GM21423 (cell line): ENCODE data around the gene PANK4.
A peak's percentile ranks its signal among the peaks of the same experiment; 100 is the strongest.

Experiments
- ATAC-seq: cut with Tn5 transposase; IDR thresholded peaks from one replicate; pipeline ENCODE4 v1.9.1; 2021; ENCODE audit warnings: mild to moderate bottlenecking, moderate library complexity; ENCODE audit not compliant: unreplicated experiment

The PANK4 gene

GRCh38 chr1:2546515-2547209, 20.3 kb upstream of the PANK4 start:
- ATAC-seq: peak; percentile 31

DNA sequence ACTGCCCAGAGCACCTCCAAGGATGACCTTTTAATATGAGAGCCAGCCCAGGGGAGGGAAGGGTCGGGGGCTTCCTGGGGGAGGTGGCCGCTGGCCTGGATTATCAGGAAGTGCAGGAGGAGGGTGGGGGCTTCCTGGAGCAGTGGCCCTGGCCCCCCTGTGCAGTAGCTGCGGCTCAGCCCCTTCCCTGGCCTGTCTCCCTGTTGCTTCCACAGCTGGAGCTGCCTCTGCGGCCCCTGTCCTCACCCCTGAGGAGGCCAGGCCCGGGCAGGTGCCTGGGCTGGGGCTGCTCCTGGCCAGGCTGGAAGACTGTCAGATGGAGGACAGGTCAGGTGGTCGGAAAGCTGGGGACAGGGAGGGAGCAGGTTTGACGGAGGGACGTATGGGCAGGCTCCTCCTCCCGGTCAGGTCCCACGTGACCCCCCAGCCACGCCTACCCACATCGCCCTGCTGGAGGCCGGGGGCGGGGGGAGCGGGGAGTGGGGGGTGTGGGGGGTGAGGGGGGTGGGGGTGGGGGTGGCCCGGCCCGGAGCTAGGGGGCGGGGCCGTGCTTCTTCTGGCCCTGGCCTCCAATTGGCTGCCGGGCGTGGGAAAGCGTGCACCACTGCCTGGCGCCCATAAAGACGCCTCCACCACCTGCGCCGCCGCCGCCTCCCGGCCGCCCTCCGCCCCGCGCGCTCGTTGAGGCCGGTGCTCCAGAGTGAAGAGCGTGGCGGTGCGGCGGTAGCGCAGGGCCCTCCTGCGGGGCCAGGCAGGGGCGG, 19.5 kb upstream of the PANK4 start:
- ATAC-seq: peak; percentile 39

DNA sequence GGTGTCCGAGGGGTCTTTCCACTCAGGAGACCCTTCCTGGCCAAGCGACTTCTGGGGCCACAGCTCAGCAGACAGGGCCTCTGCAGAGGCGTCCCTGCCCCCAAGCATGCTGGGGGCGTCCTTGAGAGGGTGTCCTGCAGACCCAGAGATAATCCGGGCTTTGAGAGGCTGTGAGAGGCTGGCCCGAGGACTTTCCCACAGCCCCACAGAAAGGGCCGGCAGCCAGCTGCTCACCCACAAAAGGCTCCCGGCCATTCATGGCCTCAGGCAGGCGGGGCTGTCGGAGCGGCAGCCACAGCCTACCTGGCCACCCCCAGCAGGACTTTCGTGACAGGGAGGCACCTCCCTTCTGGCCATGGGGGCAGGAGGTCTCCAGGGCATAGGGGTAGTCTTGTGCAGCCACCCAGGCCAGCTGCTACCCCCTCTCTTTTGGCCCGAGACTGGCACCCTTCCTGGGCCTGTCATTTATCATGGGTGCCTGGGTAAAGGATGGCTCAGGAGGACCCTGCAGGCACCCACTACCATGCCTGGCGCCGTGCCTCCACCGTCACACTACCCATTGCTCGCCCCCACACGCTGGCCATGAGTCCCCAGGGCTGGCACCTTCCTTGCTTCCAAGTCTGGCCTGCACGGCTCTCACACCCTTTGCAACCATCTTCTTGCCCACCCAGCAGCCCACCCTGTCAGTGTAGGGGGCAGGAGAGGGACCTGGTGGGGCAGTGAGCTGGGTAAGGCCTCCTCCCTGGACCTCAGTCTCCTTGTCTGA, 18.7 kb upstream of the PANK4 start:
- no peak for ATAC-seq

GRCh38 chr1:2544093-2544874, 17.9 kb upstream of the PANK4 start:
- no peak for ATAC-seq

GRCh38 chr1:2543543-2544092, 17.2 kb upstream of the PANK4 start:
- ATAC-seq: no peak

- ATAC-seq: no peak
Measured at GRCh38 chr1:2542246-2542915, 16.0 kb upstream of the PANK4 start.

- ATAC-seq: no peak
Measured at GRCh38 chr1:2541619-2542245, 15.3 kb upstream of the PANK4 start.

DNA sequence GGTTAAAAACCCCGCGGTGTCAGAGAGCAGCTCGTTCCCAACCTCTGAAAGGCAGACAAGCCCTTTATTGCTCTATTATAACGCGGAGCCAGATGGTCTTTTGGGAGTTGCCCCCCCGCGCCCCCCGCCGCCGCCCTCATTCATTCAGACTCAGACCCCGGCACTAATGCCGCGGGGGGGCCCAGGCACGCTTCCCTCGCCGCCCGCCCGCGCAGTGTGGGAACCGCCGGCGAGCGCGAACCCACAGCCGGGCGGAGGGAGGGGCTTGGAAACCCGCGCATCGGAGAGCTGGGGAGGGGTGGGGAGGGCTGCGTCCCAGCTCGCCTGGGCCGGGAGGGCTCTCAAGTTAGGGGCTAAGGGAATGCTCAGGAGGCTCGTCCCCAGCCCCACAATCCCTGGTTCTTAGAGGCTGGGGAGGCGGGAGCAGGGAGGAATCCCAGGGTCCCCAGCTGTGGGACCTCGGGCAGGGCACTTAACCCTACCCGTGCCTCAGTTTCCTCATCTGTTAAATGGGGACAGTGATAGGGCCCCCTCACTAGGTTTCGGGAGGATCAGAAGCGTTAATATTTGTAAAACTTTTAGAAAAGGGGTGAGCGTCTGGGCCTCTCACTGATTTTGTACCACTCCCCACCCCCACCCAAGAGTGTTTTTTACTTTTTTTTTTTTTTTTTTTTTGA, 14.6 kb upstream of the PANK4 start:
- ATAC-seq: no peak

- no peak for ATAC-seq
Measured at GRCh38 chr1:2539312-2539907, 13.0 kb upstream of the PANK4 start.

DNA sequence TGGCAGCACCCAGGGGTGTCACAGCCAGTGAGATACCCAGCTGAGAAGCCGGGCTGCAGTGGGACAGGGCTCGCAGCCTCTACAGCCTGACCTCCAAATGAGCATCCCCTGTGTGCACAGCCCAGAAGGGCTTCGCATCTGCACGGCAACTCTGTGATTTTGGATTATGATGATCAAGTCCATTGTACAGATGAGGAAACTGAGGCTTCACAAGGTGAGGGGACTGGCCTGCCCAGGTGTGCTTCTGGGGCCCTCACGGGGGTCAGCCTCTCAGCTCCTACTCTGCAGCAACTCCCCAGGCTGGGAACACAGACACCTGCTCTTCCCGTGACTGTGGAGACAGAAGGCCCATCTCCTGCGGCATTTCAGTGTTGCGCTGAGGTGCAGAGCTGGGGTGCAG, 12.5 kb upstream of the PANK4 start:
- ATAC-seq: no peak

DNA sequence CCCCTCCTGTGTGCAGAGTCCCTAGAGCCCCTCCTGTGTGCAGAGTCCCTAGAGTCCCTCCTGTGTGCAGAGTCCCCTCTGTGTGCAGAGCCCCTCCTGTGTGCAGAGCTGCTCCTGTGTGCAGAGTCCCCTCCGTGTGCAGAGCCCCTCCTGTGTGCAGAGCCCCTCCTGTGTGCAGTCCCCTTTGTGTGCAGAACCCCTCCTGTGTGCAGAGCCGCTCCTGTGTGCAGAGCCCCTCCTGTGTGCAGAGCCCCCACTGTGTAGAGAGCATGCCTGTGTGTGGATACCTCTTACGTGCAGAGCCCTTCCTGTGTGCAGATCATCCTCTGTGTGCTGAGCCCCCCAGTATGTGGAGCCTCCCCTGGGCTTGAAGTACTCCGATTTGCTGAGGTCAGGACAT, 12.0 kb upstream of the PANK4 start:
- ATAC-seq: no peak

- ATAC-seq: no peak
Measured at GRCh38 chr1:2537784-2538115, 11.4 kb upstream of the PANK4 start.

GRCh38 chr1:2535981-2536380, 9.6 kb upstream of the PANK4 start:
- no peak for ATAC-seq

GRCh38 chr1:2535455-2535854, 9.1 kb upstream of the PANK4 start:
- ATAC-seq: no peak

DNA sequence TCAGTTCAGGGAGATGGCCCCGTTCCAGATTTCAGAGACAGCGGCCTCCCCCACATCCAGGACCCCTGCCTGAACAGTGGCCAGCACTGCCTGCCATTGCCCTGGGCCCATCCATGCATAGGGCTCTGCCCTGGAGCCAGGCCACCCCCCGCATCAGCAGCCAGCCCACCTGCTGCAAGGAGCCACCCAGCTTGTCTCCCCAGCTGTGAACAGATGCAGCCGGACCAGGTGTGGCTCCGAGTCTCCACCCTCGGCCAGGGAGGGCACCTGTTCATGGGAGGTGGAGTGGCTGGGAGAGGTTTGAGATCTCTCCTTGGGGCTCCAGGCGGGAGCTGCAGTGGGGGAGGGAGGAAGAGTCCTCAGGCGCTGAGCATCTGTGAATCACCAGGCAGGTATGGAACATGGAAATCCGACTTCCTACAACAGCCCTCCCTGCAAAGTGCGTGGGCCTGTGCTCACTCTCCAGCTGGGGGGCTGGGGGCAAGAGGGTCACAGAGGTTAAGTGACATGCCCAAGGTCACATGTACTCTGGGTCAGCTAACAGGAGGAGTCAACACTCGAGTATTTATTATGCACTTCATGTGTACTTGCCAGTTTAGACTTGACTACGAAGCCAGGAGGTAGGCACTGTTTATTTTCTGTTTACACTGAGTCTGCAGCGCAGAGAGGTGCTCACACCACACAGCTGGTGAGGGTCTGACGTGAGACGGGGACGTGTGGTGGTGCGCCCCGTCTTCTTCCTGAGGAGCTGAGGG, 8.5 kb upstream of the PANK4 start:
- ATAC-seq: no peak

DNA sequence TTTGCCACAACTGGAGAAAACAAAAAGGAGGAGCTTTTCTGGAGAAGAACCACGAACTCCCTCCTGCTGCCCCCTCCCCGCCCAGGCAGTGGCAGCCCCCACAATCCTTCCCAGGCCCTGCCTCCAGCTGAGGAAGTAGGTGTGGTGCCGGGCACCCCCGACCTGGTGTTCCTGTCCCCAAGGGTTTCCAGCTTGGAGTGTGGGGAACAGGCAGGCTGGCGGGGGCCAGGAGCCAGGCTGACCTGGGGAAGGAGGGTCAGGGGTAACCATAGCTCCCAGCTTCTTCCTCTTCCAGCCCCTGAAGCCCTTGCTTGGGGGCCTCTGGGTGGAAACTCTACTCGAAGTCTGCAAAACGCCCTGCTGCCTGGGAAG, 7.9 kb upstream of the PANK4 start:
- ATAC-seq: no peak

GRCh38 chr1:2533365-2533764, 7.0 kb upstream of the PANK4 start:
- ATAC-seq: no peak

DNA sequence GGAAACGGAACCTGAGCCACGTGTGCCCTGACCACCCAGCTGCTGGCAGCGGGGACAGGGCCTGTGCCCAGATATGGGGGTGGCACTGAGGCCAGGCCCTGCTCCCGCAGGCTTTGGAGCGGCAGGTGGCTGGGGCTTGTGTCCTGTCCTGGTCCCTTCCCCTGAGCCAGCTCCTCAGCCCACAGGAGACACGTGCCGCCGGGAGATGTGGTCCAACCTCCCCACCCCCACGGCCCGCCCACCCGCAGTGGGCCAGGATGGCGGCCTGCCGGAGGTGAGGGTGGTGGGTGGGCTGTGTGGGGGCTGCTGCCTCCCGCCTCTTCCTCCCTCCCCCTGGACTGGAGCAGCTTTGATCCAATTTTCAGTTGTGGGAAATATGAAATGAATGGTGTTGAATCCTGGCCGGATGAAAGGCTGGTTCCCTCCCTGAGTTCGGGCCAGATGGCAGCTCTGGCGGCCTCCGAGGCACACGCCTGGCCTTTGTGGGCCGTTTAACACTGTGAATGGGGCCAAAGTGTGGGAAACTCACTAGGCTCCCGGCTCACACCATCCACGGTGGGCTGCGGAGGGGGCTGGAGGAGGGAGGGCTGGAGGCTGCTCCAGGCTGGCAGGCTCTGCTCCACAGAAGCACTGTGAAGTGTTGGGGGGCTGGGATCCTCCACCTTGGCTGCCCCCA, 6.2 kb upstream of the PANK4 start:
- no peak for ATAC-seq
